Keratinocyte (primary cell): ENCODE results near the gene SETD1B. TPM values are rescaled to one million over a fixed set of nuclear protein-coding genes. Genes with fewer than 3 reads are reported as not detected.

Experiments used
- DNase-seq: peaks from one replicate; pipeline ENCODE4 v3.0.0-alpha.2; 2011; ENCODE audit warnings: low read depth, missing footprints, low spot score
- FAIRE-seq: peaks from 2 replicates; lab custom pipeline; 2011; peaks lifted over from hg19 to GRCh38; lab: Jason Lieb, UNC
- H2AFZ ChIP-seq: 2 replicates; pipeline ENCODE4 v1.6.0; 2012; ENCODE audit warnings: low read length, control low read depth, inconsistent platforms; ENCODE audit not compliant: control insufficient read depth
- H3K27ac ChIP-seq: 2 replicates; pipeline ENCODE4 v1.5.1; 2011; ENCODE audit warnings: low read length; ENCODE audit not compliant: control insufficient read depth, insufficient read depth
- H3K27me3 ChIP-seq: 3 replicates; pipeline ENCODE4 v1.6.0; 2011; ENCODE audit warnings: low read length; ENCODE audit not compliant: control insufficient read depth, insufficient read depth; ENCODE audit errors: extremely low read depth
- H3K36me3 ChIP-seq, 2 experiments: 2 replicates in 1 of 2; 3 replicates in 1 of 2; pipeline ENCODE4 v1.5.1; 2011; ENCODE audit warnings: low read length in 2 of 2, mild to moderate bottlenecking in 1 of 2; ENCODE audit not compliant: control insufficient read depth in 2 of 2, insufficient read depth in 2 of 2; ENCODE audit errors: extremely low read depth in 1 of 2
- H3K4me1 ChIP-seq: 3 replicates; pipeline ENCODE4 v1.5.1; 2011; ENCODE audit warnings: low read length; ENCODE audit not compliant: control insufficient read depth, insufficient read depth; ENCODE audit errors: extremely low read depth
- H3K4me2 ChIP-seq: 3 replicates; pipeline ENCODE4 v1.6.0; 2011; ENCODE audit warnings: low read depth, low read length; ENCODE audit not compliant: control insufficient read depth, insufficient read depth; ENCODE audit errors: extremely low read depth
- H3K4me3 ChIP-seq, 3 experiments: fragments of 200-600 bp in 1 of 3; sonication (generic) in 1 of 3; 2 replicates in 2 of 3; 3 replicates in 1 of 3; pipeline ENCODE4 v1.5.1; 2011 to 2016; ENCODE audit warnings: low read length in 3 of 3, mild to moderate bottlenecking in 3 of 3, control low read depth in 2 of 3, inconsistent platforms in 1 of 3, low read depth in 1 of 3, mixed read lengths in 1 of 3, mixed run types in 1 of 3, moderate library complexity in 1 of 3; ENCODE audit not compliant: control insufficient read depth in 2 of 3, insufficient read depth in 2 of 3; ENCODE audit errors: extremely low read depth in 1 of 3
- H3K79me2 ChIP-seq: 2 replicates; pipeline ENCODE4 v1.6.0; 2012; ENCODE audit warnings: low read length; ENCODE audit not compliant: control insufficient read depth, insufficient read depth
- H3K9ac ChIP-seq: 3 replicates; pipeline ENCODE4 v1.6.0; 2011; ENCODE audit warnings: low read length; ENCODE audit not compliant: control insufficient read depth, insufficient read depth; ENCODE audit errors: extremely low read depth
- H3K9me1 ChIP-seq: 3 replicates; pipeline ENCODE4 v1.6.0; 2011; ENCODE audit warnings: low read length; ENCODE audit not compliant: control insufficient read depth, insufficient read depth; ENCODE audit errors: extremely low read depth
- H3K9me3 ChIP-seq: 2 replicates; pipeline ENCODE4 v1.5.1; 2012; ENCODE audit warnings: low read depth, low read length; ENCODE audit not compliant: control insufficient read depth
- H4K20me1 ChIP-seq: 3 replicates; pipeline ENCODE4 v1.6.0; 2011; ENCODE audit warnings: low read length; ENCODE audit not compliant: control insufficient read depth, insufficient read depth; ENCODE audit errors: extremely low read depth
- CTCF ChIP-seq, 3 experiments: IDR thresholded peaks in 1 of 3; conservative IDR thresholded peaks in 1 of 3; optimal IDR thresholded peaks in 1 of 3; 2 replicates in 2 of 3; 3 replicates in 1 of 3; pipeline versions ENCODE3 to v1.5.1; 2011; ENCODE audit warnings: low read length in 3 of 3, mild to moderate bottlenecking in 3 of 3, moderate library complexity in 2 of 3, control low read depth in 1 of 3, inconsistent platforms in 1 of 3; ENCODE audit not compliant: insufficient read depth in 2 of 3; ENCODE audit errors: extremely low read depth in 1 of 3
- EZH2 ChIP-seq: IDR thresholded peaks from one replicate; pipeline ENCODE4 v1.6.1; 2012; ENCODE audit warnings: inconsistent platforms, mild to moderate bottlenecking, low read length, moderate library complexity
- dilution Hi-C: fragments of 300-500 bp; cut with MboI; formaldehyde crosslinking; loops from one replicate; pipeline ENCODE4 v1.7.0; 2020; ENCODE audit warnings: low sequenced_read_pairs; ENCODE audit not compliant: extremely low pct_ligation_motif_present
- polyA plus RNA-seq, 5 experiments: library from polyadenylated mRNA; depleted of rRNA in 3 of 5; stranded (reverse) in 3 of 5; stranded (forward) in 1 of 5; unstranded in 1 of 5; fragments of >200 nt; gene quantifications; 1 replicate in 1 of 5; 2 replicates in 3 of 5; 3 replicates in 1 of 5; pipeline versions ENCODE4 v1.2.1 to v1.2.3, GENCODE V29; 2011 to 2012; ENCODE audit warnings: missing spikeins in 2 of 5, low read depth in 1 of 5, low replicate concordance in 1 of 5

The SETD1B gene
- polyA plus RNA-seq, 1 donor (not counting 4 experiments of a cell fraction or from before 2014, with no cell fraction given), result 0.72 TPM

DNA sequence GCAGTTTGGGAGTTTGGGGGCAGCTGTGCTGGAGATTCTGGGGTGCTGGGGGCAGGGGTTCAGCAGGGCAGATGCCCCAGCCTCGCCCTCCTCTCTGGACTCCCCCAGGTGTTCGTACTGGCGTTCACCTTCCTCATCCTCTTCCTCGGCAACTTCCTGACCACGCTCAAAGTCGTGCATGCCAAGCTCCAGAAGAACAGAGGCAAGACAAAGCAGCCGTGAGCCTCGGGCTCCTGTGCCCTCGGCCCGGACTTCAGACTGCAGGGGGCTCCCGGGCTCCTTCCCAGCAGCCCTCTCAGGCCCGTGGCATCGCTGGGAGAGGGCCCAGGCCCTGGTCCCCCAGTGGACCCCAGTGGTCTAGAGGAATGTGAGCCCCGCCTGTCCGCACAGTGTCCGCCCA is 28.3 kb upstream of the SETD1B start:
- Histone ChIP-seq H3K4me1 (peaks cover 3% of the 10 kb centered on the region), H3K4me2 (no peak overlapping the region), H3K27me3 (no peaks in the 10 kb centered on the region), H3K9me3 (no peaks in the 10 kb centered on the region), H3K9me1 (no peaks in the 10 kb centered on the region), H3K4me3 (no peak overlapping the region), H4K20me1 (no peaks in the 10 kb centered on the region), H3K27ac (no peak overlapping the region), H3K9ac (no peak overlapping the region), H2AFZ (no peak overlapping the region), H3K36me3 (peaks cover 0 to 5% of the 10 kb centered on the region in 2 experiments), H3K79me2 (no peaks in the 10 kb centered on the region)
- TF ChIP-seq CTCF (optimal IDR thresholded peaks at IDR 0.05 in 1 of 3, IDR thresholded peaks at IDR 0.05 in 1 of 3, conservative IDR thresholded peaks at IDR 0.05 in 1 of 3; ENCODE audit: extremely low read depth in 1 of 3, insufficient read depth in 2 of 3, low read length in 3 of 3) (no peak), EZH2 (no peak)
- dilution Hi-C loops, result no loop called here
- DNase-seq, result no peak
- no peak for FAIRE-seq

DNA sequence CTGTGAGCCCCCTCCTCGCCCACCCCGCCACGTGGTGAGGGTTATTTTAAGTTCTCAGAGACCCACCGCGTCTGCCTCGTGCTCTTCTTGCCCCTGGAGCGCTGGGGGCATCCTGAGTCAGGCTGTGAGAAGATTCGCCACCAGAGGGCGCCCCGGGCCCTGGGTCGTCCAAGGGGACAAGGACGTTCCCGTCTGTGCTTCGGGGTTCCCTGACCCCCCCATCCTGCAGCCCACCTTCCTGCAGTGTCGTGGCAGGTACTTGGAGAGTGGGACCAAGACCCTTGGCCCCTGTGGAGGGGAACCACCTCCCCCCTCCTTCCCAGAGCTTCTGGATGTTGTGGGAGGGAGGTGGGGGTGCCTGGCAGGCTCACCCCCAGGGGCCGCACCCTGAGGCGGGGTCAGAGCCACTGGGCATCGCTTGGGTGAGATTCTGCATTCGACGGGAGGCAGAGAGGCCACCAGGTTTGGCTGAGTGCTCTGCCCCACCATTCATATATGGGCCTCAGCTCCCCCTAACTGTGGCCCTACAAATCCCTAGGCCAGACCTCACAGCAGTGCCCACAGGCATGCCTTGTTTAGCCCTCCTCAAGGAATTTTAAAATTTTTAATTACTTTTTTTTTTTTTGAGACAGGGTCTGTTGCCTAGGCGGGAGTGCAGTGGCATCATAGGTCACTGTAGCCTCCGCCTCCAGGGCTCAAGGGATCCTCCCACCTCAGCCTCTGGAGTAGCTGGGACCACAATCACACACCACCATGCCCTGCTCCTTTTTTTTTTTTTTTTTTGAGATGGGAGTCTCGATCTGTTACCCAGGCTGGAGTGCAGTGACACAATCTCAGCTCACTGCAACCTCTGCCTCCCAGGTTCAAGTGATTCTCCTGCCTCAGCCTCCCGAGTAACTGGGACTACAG is 27.4 kb upstream of the SETD1B start:
- no peak overlapping the region for H2AFZ ChIP-seq
- FAIRE-seq (no peak), DNase-seq (no peak)
- no peaks in the 10 kb centered on the region for H3K9me3 ChIP-seq
- H3K36me3 ChIP-seq, result peaks cover 0 to 6% of the 10 kb centered on the region in 2 experiments
- H3K27me3 ChIP-seq, result no peaks in the 10 kb centered on the region
- dilution Hi-C loops, result no loop called here
- no peak overlapping the region for H3K4me3 ChIP-seq
- no peak overlapping the region for H3K4me2 ChIP-seq
- H3K9ac ChIP-seq, result no peak overlapping the region
- no peak overlapping the region for H3K27ac ChIP-seq
- no peaks in the 10 kb centered on the region for H3K79me2 ChIP-seq
- no peak for TF ChIP-seq EZH2
- TF ChIP-seq CTCF (optimal IDR thresholded peaks at IDR 0.05 in 1 of 3, IDR thresholded peaks at IDR 0.05 in 1 of 3, conservative IDR thresholded peaks at IDR 0.05 in 1 of 3; ENCODE audit: extremely low read depth in 1 of 3, insufficient read depth in 2 of 3, low read length in 3 of 3), result peak; percentile 64 to 91 (median 85)
- H4K20me1 ChIP-seq, result no peaks in the 10 kb centered on the region
- H3K4me1 ChIP-seq, result peaks cover 5% of the 10 kb centered on the region
- H3K9me1 ChIP-seq, result no peaks in the 10 kb centered on the region
